OCI-LY1 (cell line): ENCODE measurements around the gene SMYD4.
"Not testable (repeated sequence)": the region's sequence is repeated elsewhere in the genome, so short reads cannot be mapped to it uniquely, and the experiment has no call there.

ENCODE experiments used
- CTCF ChIP-seq: fragments of 200-600 bp; sonication (generic), shearing (Covaris generic); IDR thresholded peaks from 2 replicates; pipeline ENCODE4 v1.5.1; 2017; ENCODE audit warnings: mild to moderate bottlenecking, antibody characterized with exemption, low read length, moderate library complexity, mixed read lengths
- EZH2 ChIP-seq: fragments of 200-600 bp; sonication (generic), shearing (Covaris generic); IDR thresholded peaks from 2 replicates; pipeline ENCODE4 v1.8.0; 2017; ENCODE audit warnings: borderline replicate concordance, mixed run types, mild to moderate bottlenecking, antibody characterized with exemption, low read length, moderate library complexity, mixed read lengths

- not testable (repeated sequence) for TF ChIP-seq EZH2, CTCF
Observed at GRCh38 chr17:1797846-1798245, 31.9 kb downstream of the SMYD4 start.
